Pons (tissue), 1 donor: ENCODE results near the gene SYT9.

Experiments used
- DNase-seq: peaks from one replicate; pipeline ENCODE4 v3.0.0-alpha.2; 2016; ENCODE audit warnings: low spot score

SYT9 gene

DNA sequence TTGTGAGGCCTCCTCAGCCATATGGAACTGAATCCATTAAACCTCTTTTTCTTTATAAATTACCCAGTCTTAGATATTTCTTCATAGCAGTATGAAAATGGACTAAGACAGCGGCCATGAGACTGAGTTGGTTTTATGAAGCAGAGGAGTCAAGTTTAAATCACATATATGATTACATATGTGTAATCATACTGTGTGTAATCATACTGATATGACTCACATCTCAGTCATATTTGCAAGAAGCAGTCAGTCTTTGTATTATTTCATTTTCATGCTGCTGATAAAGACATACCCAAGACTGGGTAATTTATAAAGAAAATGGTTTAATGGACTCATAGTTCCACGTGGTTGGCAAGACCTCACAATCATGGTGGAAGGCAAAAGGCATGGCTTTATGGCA, 89.8 kb downstream of the SYT9 start:
- DNase-seq = no peak

- no peak for DNase-seq
Observed at GRCh38 chr11:7347611-7348431, 96.1 kb downstream of the SYT9 start.

DNA sequence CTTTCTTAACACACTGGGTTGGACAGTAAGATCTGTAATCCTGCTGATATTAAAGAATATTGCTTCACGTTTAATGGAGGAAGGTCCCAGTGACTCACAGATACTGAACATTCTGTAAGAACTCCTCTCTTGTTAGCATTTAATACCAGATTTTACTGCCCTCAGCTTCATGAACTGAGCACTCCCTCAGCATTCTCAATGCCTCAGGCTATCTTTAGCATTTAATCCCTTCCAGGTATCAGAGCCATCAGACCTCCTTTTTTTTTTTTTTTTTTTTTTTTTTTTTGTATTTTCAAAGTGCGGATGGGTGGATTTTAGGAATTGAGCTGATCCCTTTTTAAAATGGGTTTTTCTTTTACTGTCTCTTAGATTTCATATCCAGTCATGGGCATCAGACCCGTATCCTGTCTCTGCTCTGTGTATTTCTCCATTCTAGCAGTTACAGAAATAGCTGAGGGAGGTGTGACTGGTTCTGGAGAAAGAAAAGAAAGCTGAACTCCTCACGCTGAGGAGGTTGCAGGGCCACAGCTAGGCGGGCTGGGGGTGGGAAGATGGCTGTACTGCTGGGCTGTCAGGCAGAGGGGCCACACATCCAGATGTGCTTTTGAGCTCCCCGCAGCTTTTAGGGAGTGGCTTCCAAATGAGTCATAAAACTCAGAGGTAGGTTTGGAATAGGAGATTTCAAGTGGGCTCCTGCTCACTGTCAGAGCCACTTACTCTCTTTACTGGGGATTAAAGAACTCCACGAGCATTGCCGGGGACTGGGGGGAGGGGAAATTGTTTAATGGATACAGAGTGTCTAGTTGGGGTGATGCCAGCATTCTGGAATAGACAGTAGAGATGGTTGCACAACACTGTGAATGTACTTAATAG, 97.0 kb downstream of the SYT9 start:
- DNase-seq = no peak

- DNase-seq = no peak
Observed at GRCh38 chr11:7351228-7351627, 99.5 kb downstream of the SYT9 start.

DNA sequence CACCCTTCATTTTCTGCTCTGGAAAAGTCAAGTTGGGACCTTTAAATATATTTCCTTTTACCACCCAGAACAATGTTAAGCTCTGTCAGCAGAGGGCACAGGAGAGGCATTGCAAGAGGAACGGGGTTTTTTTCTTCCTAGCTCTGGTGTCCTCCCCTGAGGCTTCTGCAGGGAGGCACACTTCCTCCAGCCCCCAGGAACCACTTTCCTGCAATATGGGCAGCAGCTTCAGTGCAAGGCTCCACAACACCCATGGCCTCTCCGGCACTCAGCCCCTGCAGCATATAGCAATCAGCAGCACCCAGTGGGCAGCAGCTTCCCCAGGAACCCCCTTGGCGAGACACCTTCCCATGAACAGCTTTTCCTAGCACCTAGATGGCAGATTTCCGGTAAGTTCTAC, 101.4 kb downstream of the SYT9 start:
- no peak for DNase-seq

GRCh38 chr11:7364660-7365059, 113.0 kb downstream of the SYT9 start:
- DNase-seq = peak; percentile 31

- no peak for DNase-seq
Observed at GRCh38 chr11:7367803-7368202, 116.1 kb downstream of the SYT9 start.

DNA sequence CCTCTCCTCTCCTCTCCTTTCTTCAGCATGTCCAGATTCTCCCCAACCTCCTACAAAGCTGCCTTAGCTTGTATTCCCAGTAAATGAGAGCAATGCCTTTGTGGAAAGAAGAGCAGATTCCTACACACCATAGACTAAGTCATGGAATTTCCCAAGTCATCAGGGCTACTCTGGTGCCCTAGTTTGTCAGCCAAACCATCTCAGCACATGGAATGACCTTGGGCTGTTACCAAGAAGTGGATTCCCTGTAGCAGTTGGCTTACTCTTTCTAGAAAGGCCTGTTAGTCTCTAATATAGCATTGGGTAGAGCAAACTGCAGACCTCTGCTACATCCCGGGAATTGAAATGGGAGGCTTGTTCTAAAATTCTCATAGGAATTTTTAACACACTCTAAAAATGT, 124.7 kb downstream of the SYT9 start:
- DNase-seq = no peak

DNA sequence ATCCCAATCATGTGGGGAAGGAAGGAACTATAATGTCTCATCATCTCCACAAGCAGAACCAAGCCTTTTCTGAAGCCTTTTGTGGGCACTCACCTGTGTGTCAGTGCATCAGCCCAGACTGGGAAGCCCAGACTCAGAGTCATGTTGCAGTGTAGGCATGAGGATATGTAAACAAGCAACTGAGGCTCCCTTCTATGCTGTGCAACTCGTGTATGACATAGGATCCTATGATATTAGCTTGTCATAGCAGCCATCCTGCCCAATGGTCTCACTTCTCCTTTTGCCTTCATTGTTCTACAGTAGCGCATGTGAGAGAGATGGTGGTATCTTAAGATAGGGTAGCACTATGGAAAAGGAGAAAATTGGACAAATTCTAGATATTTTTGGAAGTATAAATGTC, 130.2 kb downstream of the SYT9 start:
- no peak for DNase-seq

GRCh38 chr11:7383406-7383805, 131.7 kb downstream of the SYT9 start:
- no peak for DNase-seq

DNA sequence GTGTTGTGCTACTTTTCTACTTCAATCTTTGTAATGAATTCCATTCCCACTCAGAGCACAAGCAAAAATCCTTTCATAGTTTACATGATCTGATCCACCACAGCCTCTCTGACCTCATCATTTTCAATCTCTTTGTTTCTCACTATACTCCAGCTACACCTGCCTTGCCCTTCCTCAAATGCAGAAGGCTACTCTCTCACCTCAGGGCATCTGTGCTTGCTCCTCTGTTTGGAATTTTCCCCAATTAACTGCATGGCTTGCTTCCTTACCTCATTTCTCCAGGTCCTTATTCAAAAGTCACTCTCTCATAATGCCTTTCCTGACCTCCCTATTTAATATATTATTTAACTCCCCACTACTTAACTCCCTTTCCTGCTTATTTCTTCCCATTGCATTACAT, 133.0 kb downstream of the SYT9 start:
- no peak for DNase-seq

- DNase-seq = no peak
Observed at GRCh38 chr11:7385532-7385931, 133.8 kb downstream of the SYT9 start.

DNA sequence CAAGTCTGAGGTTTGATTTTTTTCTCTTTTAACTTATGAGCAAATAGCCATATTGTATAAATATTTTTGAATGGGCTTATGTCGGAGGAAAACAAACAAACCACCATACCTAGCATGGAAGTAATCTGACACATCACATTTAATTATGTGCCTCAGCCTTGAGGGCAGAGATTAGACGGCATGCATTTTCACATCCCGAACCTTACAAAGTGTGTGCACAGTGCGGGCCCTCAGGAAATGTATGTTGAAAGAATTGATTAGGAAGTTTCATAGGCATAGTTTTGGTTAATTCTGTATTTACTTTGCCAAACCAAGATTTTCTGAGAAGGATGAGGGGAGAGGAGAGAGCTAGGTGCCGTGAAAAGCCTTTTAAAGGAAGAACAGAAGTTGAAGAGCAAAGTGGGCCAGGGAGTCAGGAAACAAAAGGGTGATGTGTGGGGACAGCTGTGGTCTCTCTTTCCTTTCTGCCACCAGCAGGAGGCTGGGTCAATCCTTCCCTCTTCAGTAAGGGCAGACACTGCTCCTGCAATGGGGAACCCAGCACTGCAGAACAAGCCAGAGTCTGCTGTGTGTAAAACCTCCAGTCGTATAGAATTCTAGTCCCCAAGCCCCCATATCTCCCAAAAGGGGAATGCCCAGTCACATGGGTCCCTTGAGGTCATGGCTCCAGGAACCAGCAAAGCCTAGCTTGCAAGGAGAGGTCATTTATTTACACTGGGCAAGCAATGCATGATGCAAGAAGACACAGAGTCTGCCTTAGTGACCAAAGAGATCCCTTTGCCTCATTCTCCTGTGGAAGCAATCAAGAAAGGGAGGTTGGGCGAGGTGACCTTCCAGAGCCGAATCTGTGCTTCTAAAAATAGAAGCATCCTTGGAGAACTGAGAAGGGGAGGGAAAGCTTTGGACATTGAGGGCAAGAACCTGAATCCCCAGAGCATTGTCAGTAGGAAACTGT, 162.5 kb downstream of the SYT9 start:
- no peak for DNase-seq

DNA sequence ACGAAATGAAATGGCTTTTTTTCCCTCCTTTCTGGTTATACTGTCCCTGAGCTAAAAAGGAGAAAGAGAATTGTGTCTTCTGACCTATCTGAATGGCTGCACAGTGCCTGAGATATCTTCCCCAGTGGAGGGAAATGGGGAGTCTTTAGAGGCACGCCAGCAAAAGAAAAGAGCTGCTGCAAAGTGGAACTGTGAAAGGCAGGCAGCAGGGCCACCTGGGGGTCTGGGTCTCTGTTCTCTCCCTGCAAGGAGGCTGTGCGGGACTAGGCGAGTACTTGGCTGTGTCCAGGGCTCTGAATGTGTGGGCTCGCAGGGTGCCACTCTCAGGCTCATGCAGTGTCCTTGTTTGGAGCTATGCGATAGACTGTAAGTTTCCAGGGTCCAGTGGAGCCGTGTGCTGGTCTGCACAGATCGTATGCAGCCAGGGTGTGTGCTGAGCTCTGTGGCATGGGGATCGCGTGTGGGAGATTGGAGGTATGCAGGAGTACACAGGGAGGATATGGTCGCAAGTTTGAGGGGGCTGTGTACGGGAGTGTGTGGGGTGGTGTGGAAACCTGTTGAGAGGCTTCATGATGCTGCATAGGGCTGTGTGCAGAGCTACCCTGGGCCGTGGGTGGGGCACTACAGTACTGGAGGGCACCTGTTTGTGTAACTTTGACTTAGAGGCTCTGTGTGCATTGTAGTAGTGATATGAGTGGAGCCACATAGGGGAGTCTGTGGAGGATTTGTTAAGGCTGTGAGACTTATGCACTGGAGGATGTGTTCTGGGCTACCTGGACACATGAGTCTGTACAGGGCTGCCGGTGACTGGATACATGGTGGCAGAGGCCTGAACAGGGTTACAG, 163.5 kb downstream of the SYT9 start:
- no peak for DNase-seq

DNA sequence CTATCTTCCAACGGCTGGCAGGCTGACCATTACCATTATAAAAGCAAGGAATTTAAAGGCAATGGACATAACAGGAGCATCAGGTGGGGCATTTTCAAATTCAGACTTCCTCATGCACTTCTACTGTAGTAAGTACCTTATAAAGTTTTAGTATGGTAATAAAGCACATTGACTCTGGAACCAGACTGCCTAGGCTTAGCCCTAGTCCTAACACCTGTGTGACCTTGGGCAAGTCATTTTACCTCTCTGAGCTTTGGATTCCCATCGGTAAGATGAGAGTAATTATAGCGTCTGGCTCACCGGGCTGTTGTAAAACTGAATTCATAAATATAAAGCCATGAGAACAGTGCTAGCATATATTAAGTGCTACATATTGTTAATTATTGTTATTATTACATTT, 164.4 kb downstream of the SYT9 start:
- no peak for DNase-seq

- DNase-seq = no peak
Observed at GRCh38 chr11:7417328-7417727, 165.6 kb downstream of the SYT9 start.

- no peak for DNase-seq
Observed at GRCh38 chr11:7418061-7418460, 166.4 kb downstream of the SYT9 start.

DNA sequence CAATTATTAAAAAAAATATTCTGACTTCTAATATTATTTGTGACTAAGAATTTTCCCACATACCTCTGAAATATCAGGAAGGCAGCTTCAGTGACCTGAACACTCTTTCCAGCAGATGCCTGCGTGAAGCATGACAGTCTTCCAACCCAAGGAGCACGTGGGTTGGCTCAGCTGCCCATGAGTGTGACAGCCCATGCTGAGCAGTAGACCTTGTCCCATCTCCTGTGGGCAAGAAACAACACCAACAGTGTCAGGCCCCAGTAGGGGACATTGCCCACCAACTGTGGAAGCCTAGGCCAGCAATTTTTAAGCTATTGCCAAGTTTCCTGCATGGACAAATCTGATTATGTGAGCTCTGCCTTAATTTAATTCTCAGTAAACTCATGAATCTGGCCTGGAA, 167.2 kb downstream of the SYT9 start:
- no peak for DNase-seq

DNA sequence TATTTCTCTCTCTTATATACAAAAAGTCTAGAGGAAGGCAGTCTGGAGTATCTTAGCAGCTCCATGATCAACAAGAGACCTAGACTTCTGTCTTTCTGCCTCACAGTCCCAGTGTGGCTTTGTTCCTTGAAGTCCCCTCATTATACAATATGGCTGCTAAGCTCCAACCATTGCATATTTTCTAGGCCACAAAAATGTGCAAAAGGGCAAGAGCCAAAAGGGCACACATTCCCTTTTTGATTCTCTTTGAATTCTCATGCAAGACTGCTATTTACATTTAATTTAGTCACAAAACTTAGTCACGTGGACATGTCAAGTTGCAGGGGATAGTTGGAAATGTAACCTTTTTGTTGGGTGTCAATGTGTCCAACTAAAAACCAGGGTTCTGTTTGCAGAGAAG, 169.4 kb downstream of the SYT9 start:
- no peak for DNase-seq

- no peak for DNase-seq
Observed at GRCh38 chr11:7422544-7423331, 171.0 kb downstream of the SYT9 start.
